GM21723 (cell line): ENCODE data around the gene AFF3.
"Not testable (repeated sequence)": the region's sequence is repeated elsewhere in the genome, so short reads cannot be mapped to it uniquely, and the experiment has no call there.

Experiments
- ATAC-seq: cut with Tn5 transposase; IDR thresholded peaks from one replicate; pipeline ENCODE4 v1.9.1; 2021; ENCODE audit warnings: mild to moderate bottlenecking, moderate library complexity; ENCODE audit not compliant: unreplicated experiment

The AFF3 gene

DNA sequence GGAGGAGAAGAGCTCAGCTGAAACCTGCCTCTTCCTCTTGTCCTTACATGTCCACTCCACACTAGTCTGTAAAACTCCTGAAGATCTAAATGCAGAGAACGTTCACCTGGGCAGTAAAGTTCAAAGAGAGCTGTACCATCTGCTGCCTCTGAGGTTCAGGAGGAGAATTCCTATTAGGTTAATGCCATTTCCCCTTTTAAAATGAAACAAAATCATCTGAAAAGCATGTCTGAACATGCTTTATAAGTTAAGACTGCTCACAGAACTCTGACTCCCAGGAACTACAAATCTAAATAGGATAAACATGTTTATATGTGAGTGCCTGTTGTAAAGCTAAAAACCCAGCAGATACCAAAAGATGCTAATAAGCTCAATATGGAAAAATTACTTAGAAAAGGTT lies 164.4 kb downstream of the AFF3 start:
- ATAC-seq = no peak

DNA sequence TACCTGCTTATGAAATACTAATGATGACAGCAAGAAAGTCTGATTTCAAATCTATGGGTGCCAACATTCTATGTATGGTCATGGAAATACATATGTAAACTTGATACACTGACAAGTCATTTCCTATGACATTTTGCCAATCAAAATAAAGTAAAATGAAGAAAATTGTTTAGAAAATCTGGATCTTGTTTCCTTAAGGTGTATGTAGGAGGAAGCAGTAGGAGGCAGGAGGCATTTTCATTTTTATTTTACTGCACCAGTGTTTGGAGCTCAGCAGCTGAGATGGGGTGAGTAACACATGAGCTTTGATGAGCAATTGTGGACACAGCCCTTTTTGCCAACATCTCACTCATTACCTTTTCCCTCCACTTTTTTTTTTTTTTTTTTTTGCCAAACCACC lies 167.0 kb downstream of the AFF3 start:
- no peak for ATAC-seq

DNA sequence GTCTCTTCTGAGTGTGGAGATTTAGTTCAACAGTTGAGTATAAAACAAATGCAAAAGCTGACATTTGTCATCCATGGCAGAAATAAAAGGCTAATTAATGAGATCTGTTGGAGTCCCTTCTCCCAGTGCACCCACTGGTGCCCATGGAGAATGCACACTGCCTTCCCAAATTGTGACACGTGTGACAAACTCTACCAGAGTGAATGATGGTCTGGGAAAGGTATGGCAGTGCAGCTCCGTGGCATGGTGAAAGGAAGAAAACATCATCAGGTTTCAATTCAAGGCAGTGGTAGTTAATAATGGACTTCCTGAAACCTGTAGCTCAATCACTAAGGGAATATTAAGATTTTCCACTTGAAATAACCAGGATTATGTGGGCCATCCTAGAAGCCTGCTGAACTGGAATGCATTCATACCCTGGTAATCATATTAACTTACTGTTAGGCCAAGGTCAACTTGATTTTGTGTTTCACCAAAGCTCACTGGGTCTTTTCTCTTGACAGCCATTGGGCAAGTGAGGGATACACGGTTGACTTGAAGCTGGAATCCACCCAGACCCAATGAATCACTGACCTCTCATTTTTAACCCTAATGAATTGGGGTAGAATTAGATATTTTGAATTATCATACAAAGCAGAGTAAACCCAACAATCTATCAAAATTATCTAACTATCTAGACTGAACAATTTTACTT lies 167.6 kb downstream of the AFF3 start:
- no peak for ATAC-seq

DNA sequence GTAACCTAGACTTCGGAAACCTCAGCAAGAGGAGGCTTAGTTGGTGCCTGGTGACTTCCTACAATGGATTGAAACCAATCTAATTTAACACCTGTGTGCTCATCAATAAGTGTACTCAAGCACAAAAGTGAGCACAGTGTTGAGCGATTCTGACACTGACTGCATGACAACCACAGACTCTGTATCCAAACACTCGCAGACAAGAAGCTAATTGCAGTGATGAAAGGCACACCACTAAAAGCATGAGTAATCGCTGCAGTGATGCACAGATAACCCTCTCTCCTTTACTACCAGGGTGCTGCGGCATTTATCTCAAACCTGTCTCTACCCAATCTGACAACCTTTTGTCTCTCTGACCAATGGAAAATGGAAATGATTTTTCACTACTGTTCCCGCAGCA lies 168.1 kb downstream of the AFF3 start:
- no peak for ATAC-seq

DNA sequence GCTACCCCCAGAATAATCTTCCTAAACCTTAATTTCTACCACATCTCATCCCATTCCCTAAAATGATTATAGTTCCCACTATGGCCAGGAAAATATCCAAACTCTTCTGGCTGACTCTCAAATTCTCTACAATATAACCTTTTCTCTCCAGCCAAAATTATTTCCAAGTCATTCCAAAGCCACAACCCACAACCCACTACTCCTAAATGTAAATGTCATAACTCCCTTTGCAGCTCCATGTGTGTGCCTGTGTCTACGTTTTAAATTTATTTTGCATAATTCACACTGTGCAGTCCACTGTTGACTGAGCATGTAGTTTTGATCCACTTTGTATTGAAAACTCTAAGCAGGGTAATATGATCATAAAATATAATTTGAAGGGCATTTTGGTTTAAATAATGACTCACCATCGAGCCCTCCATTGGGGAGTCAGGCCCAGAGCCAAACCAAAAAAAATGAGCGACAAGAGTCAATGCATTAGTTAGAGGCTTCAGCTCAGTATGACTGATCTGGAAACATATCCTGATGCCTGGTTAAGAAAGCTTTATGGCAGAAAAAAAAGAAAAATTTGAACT lies 171.0 kb downstream of the AFF3 start:
- no peak for ATAC-seq

DNA sequence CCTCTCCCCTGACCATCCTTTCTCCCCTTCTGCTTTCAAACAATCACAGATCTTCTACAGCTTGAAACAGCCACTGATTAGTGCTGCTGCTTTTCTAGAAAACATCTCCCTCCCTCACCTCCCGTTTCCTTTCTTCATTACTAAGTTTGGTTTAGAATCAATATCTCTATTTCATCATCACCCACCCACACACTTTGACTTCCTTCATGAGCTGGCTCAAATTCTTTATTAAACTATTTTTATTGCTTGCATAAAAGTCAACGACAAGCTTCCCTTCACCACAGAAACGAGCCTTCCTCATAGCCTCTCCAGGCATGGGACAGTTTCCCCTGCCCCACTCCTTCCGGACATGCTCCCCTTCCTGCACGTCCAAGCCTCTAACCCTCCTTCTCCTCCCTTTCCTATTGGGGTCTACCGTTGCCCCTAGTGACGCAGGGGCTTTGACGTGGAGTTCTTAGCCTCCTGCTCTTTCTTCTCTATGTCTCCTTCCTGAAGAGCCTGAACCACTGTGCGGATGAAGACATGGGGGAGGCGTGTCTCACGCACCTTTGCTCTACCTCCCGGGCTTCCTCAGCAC lies 172.0 kb downstream of the AFF3 start:
- ATAC-seq = no peak

DNA sequence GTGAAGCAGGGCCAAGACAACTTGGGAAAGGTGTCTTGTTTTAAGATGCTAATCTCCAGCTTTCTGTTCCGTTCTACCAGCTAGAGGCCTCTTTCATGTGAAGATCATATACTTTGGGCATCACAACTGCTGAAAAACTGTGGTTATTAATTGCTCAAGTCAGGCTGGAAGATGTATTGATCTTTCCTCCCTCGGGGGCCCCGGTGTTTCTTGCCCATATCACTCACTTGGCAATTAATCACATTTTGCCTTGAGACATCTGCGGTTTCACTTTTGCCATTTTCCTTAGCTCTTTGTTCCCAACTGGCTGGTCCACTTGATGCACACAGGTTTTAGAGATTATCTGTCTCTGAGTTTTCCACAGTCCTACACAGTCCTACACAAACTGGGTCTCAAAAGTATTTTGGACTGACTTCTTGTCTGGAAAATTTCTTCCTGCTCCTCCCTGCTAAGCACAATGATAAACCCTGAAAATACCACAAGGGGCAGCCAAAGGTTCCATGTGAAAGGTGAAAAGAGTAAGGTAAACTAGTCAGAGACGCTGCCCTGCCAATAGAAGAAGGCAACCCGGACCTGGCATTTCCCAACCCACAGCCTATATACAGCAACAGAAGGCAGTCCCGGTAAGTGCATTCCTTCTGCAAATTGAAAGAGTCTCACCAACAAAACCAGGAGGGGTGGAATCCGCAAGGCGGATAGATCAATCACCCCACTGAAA lies 181.0 kb downstream of the AFF3 start:
- ATAC-seq = no peak

DNA sequence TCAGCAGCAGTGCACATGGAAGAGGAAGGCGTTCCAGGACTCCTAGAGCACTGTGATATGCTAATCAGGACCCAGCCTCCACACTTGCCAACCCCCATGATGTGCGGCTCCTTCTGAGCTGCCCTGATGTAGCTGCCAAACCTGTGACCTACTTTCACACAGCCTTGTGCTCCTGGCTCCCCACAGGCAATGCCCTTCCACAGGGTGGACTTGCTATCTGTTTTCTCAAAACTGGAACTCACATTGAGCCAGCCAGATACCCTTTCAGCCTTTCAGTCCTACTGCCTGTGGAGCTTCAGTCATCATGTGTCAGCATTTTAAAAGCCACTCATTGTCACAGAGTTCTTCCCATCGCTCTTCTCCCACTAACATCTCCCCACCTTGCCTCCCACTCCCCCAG lies 181.6 kb downstream of the AFF3 start:
- no peak for ATAC-seq

DNA sequence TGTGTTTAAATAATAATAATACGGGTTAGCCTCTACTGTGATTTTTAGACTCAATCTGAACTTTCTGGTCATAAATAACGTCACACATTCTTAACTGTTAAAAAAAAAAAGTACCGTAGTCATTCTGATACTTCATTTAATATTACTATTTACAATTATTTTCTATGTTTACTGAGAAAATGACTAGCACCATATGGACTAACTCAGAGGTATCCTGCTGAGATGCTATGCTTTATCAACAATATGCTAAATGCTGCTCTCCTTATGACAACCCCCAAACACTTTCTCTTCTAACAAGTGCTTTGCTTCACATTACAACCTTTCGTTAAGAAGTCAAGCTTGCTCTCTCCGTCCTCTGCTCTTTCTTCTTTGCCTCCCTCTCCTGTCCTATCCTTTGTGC lies 182.1 kb downstream of the AFF3 start:
- ATAC-seq = no peak

DNA sequence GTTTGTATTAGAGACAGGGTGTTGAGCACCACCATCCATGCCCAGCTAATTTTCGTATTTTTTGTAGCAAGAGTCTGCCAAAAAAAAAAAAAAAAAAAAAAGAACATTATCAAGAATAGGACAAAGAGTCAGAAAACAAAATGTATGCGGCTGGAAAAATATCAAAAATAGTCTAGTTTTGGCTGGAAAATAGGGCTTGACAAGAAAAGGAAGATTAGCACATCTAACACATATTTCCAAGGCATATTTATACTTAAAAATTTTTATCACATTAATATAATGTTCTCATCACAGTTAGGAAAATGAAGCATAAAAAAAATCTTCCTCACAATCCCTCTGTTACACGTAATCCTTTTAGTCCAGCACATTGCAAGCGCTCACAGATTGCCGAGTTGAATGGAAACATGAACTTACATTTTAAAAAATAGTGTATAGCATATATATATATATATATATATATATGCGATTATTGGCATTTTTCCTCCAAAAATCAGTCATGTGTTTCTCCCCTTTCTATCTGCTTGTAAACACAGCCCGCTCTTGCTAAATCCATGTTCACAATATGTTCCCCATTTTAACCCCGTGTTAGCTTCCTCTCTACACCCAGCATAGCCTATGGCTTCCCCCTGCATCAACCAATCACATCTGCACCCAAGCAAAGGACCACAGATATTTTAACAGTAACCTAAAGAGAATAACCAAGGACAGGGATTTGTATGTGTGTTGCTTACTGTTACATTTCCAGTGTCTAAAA lies 183.0 kb downstream of the AFF3 start:
- ATAC-seq = no peak

DNA sequence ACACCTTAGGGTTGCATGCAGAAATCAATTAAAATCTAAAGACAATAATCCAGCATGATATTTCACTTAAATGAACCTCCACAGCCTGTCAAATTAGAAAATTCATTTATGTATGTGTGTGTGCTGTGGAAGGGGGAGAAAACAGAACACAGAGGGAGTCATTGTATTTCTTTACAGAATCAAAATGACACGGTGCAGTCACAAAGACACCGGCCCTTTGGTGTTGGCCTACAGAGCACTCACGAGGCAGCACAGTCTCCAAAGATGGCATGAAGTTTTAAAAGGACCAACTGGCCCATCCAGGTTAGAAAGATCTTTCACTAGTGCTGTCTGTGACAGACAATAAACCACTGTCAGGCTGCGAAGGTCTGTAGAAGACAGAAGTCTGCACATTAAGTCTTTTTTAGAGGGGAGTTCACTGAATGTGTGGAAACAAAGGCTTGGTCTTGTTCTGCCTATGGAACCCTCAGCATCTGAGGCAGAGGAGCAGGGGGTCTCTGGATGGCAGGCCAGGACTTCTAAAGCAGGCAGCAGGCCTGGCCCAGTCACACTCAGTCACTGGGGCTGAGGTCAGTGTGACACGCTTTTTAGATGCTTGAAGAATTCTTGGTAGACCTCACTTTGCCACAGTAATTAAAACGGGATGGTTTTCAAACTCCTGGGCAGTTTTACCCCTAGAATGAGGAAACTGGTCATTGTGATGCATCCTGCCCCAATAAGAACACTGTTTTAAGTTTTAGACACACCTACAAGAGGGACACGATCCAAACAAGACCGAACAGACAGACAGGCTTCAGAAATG lies 184.9 kb downstream of the AFF3 start:
- no peak for ATAC-seq

DNA sequence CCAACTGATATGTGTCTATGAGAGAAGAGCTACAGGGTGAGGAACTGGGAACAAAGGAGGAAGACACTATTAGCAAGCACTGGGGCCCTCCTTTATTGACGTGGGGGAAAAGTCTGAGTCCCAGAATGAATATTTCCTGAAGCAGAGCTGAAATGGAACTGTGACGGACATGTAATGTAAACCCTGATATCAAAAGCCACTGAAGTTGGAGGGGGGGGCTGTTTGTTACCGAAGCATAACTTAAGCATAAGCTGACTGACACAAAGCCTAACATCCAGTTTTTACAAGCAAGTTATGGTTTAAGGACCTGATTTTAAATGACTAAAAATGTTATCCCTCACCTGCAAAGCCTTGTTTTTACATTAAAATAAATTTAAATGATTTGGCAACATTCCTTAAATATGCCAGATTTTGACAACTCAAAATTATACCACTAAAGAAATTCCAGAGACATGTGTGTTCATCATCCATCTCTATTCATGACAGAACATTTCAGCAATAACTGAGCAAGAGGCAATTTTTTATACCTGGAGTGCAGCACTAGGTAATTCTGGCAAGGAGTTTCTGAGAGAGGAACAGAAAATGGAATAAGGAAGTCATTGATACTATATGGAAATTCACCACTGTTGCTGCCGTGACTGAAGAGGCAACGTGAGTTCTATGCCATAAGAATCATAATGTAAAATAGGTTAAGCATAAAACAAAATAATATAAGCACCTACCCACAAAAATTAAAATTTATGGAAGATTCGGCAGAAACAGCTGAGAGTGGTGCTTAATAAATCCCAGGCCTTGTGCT lies 186.0 kb downstream of the AFF3 start:
- no peak for ATAC-seq

DNA sequence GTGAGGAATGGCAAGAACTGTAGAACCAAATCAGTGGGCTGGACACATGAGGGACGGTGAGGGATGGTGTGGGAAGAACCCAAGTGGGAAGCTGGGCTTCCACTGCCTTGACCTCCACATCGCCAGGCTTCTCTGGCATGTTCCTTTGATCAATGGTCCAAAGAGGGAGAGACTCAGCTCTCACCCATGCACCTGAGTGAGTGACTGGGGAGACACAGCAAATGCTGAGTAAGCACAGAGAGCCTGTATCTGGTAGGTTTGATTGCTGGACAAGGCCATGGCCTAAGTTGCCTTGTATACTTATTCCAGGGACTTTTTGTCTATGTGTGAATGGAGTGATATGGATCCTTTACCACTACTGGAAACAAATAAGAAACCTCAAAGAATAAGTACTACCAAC lies 188.6 kb downstream of the AFF3 start:
- no peak for ATAC-seq

DNA sequence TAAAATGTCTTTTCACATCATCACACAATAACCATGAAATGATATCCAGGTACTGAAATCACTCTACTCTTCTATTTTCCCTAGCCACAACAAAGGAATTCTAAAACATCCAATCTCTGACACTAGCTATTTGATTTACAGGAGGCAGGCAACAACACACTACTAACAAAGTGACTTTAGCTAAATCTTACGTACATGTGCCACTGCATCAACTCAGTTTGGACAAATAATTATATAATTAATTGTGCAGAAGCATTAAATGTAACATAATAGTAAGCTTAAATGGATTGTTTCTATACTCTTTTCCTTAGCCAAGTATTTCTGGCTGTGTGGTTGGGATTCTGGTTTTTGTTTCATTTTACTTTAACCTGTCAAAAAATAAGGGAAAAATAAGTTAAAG lies 192.4 kb downstream of the AFF3 start:
- no peak for ATAC-seq

DNA sequence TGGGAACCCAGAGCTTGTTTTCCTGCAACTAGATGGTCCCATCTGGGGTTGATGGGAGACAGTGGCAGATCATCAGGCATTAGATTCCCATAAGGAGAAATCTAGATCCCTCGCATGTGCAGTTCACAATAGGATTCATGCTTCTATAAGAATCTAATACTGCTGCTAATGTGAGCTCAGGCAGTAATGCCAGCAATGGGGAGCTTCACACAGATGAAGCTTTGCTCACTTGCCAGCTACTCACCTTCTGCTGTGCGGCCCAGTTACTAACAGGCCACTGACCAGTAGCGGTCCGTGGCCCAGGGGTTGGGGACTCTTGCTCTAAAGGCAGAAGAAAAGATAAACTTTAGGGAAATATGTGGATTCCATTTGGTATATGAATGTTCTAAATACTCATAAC lies 192.9 kb downstream of the AFF3 start:
- ATAC-seq = no peak

DNA sequence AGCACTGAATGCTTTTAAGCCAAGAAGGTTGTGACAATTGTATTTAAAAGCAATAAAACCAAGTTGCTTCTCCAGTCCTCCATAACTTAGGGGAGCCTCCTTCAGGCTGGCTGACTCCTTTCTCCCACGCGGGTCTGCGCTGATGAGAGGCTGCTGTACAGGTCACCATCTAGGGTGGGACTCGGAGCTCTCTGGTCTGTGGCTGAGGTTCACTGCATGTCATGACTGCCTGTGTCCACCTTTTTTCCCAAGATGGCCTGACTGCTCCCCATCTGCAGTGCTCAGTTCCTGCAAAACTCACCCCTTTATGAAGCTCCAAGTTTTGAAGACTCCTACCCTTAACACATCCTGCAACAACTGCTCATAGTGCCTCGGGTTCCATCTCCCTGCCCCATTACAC lies 194.4 kb downstream of the AFF3 start:
- no peak for ATAC-seq

DNA sequence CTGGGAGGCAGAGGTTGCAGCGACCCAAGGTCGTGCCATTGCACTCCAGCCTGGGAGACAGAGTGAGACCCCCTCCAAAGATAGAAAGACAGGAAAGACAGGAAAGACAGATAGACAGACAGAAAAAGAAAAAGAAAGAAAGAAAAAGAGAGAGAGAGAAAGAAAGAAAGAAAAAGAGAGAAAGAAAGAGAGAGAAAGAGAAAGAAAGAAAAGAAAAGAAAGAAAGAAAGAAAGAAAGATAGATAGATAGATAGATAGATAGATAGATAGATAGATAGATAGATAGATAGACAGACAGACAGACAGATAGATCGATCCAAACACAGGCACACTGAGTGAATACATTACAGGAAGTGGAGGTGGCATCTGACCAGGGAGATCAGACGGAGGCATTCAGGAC lies 195.0 kb downstream of the AFF3 start:
- ATAC-seq = not testable (repeated sequence)

DNA sequence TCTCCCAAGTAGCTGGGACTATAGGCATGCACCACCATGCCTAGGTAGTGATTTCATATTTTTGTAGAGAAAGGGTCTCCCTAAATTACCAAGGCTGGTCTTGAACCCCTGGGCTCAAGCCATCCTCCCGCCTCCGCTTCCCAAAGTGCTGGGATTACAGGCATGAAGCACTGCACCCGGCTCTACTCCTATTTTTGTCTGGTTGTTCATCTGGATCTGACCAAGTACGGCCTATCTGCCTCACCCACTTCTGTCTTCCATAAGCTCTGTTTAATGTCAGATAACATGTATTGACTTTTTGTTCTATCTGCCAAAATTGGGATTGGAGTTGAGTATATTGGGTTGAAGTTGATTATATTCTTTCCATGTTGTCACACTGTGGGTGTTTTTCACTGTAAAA lies 198.4 kb downstream of the AFF3 start:
- ATAC-seq = no peak

DNA sequence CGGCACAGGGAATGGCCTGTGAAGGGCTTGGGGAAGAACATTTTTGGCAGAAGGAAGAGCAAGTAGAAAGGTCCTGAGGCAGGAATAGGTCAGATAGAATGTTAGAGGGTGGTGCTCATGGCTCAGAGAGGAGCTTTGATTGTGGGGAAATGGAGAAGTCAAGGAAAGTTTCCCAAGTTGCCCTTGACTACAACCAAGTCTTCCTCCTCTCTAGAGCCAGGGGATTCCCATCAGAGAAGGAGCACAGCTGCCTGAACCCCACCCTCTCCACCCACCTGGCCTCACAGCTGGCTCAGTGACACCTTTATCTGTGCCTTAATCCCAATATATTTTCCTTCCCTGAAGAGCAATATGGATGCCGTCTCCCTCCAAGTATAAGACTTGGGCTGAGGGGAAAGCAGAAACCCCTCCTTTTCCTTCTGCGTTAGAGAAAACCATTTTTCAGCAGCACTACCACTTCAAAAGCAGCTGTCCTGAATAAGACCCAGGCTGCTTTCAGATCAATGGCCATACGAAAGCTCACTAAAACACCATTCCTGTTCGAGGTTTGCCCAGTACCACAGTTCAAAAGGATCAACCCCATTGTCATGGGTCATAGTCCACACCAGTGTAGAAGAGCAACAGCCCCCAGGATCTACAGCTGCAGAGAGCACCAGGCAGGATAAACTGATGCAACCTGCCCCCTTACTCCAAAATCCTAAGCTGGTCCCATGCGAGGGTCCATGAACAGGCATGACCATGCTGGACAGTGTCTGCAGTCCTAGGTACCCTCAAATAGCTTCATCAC lies 199.6 kb downstream of the AFF3 start:
- no peak for ATAC-seq
